GM12878 (cell line): ENCODE measurements around the gene NSFL1C.

ENCODE experiments used
- CUX1 ChIP-seq: IDR thresholded peaks from 2 replicates; pipeline ENCODE4 v1.6.1; 2012; ENCODE audit warnings: improper control_type of control experiment, low read depth, low read length; ENCODE audit not compliant: insufficient replicate concordance
- REST ChIP-seq: IDR thresholded peaks from 2 replicates; pipeline ENCODE4 v1.6.1; 2012; ENCODE audit warnings: mild to moderate bottlenecking, low read depth, low read length

- TF ChIP-seq REST = no peak
- no peak for TF ChIP-seq CUX1
Observed at GRCh38 chr20:1423625-1424106, 43.0 kb downstream of the NSFL1C start.
